NB4 (cell line): ENCODE results near the gene CDH13.

Experiments
- POLR2A ChIP-seq: IDR thresholded peaks from 2 replicates; pipeline ENCODE4 v1.6.1; 2011; ENCODE audit warnings: mild to moderate bottlenecking; ENCODE audit not compliant: insufficient read length; ENCODE audit errors: extremely low read depth
- TF ChIP-seq, protein P1 (sequence below): IDR thresholded peaks from one replicate; pipeline ENCODE4 v1.5.1; 2012; ENCODE audit warnings: low read depth, low read length

GRCh38 chr16:83831456-83831987 lies 1204.8 kb downstream of the CDH13 start:
- TF ChIP-seq, protein P1, sequence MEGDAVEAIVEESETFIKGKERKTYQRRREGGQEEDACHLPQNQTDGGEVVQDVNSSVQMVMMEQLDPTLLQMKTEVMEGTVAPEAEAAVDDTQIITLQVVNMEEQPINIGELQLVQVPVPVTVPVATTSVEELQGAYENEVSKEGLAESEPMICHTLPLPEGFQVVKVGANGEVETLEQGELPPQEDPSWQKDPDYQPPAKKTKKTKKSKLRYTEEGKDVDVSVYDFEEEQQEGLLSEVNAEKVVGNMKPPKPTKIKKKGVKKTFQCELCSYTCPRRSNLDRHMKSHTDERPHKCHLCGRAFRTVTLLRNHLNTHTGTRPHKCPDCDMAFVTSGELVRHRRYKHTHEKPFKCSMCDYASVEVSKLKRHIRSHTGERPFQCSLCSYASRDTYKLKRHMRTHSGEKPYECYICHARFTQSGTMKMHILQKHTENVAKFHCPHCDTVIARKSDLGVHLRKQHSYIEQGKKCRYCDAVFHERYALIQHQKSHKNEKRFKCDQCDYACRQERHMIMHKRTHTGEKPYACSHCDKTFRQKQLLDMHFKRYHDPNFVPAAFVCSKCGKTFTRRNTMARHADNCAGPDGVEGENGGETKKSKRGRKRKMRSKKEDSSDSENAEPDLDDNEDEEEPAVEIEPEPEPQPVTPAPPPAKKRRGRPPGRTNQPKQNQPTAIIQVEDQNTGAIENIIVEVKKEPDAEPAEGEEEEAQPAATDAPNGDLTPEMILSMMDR, result no peak
- TF ChIP-seq POLR2A, result no peak
